Umbilical cord (tissue), 2 donors: Measurements from ENCODE around the gene ZNF284. TPM values are rescaled to one million over a fixed set of nuclear protein-coding genes. Genes with fewer than 3 reads are reported as not detected.

ENCODE experiments used
- DNase-seq: peaks from one replicate; pipeline ENCODE4 v3.0.0-alpha.2; 2015; ENCODE audit warnings: low spot score
- total RNA-seq: library from RNA; depleted of rRNA; stranded (reverse); fragments of >200 nt; gene quantifications from one replicate; pipeline ENCODE4 v1.2.3, GENCODE V29; 2014; ENCODE audit warnings: low replicate concordance; ENCODE audit not compliant: insufficient read depth

The ZNF284 gene
- 4.1 TPM for total RNA-seq

DNA sequence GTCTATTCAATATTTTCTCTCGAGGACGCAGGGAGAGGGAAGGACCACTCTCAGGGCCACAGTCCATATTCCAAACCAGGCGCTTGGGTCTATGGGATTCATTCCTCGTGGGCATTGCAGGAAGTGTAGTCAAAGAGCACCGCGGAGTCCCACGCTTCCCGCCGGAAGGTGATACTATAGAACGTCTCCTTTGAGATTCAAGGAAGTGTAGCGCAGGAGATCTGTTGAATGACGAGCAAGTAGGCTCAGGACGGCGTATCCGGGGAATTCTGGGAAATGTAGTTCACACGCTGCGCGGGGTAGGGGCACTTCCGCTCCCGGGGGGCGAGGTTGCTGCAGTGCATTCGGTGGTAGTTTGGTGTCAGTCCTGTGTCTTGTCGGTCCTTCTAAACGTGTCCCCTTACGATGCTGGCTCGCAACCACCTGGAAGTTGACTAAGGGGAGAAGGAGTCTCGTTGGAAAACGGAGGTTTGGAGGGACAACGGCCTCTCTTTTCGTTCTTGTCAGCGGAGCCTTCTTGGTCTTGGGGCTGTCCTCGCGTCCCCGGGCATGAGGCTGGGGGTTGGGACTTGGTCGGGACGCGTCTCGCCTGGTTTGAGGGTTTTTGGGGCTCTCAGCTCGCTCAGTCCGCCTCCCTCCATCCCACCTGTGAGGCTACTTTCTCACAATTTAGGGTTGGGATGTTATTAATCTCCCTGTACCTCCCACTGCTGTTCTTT, at the start of gene ZNF284:
ZNF284 (plus strand) TSS at position 336 of the 719 bp plus-strand sequence. CDS start 4,231 bp downstream, outside the sequence.
- DNase-seq: peak; percentile 97

DNA sequence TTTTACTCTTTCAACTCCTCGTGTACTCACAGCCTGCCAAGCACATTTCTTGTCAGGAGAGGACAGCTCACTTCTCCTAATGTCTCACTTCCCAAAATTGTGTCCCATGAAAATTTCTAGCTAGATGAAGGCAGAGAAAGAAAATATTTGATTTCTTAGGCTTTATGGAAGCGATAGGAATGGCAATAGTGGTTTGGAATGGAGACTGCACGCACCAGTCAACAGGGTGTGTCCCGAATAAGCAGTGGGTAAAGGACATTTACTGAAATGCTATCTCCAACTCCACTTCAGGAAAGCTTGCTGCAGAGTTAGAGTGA, 47.1 kb upstream of the ZNF284 start:
- DNase-seq: no peak

DNA sequence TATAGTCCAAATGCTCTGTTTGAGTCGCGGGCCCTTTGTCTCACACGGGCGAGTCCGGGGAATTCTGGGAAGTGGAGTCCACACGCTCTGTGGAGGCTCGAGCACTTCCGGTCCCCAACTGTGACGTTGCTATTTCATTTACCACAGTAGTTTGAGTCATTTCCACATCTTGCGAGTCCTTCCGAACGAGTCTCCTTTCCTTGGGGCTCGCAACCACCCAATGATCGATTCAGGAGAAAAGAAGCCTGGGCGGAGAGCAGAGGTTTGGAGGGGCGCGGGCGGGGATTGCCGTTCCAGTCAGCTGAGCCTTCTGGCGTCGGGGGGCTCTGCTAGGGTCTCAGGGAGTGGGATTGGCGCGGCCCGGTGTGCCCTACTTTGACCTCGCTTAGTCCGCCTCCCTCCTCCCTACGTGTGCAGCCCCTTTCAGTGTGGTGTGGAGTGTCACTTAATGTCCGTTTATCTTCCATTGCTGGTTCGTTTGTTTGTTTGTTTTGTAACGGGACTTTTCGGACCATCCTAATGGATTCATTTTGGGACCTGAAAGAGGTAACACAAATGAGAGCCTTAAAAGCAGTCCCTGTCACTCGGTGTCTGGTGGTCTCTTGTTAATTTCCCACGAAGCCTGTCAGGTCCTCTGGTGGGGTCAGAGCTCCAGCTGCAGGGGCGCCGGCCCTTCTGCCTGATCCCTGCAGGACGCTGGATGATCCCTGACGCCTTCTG, 46.6 kb upstream of the ZNF284 start, which contains the start of gene ZNF222:
ZNF222 (plus strand) TSS at position 163 of the 720 bp plus-strand sequence; CDS start at position 221, 58 bp downstream.
- peak; percentile 95 for DNase-seq

DNA sequence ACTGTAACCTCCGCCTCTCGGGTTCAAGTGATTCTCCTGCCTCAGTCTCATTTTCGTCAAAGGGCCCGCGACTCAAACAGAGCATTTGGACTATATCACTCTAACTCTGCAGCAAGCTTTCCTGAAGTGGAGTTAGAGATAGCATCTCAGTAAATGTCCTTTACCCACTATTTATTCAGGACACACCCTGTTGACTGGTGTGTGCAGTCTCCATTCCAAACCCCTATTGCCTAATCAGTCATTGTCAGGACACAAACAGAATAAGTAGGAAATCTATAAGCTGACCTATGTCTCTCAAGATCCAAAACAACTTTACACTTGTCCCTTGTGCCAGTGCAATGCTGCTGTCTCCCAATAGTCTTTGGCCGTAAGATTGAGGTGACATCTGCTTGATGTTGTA, 45.3 kb upstream of the ZNF284 start:
- DNase-seq: no peak

DNA sequence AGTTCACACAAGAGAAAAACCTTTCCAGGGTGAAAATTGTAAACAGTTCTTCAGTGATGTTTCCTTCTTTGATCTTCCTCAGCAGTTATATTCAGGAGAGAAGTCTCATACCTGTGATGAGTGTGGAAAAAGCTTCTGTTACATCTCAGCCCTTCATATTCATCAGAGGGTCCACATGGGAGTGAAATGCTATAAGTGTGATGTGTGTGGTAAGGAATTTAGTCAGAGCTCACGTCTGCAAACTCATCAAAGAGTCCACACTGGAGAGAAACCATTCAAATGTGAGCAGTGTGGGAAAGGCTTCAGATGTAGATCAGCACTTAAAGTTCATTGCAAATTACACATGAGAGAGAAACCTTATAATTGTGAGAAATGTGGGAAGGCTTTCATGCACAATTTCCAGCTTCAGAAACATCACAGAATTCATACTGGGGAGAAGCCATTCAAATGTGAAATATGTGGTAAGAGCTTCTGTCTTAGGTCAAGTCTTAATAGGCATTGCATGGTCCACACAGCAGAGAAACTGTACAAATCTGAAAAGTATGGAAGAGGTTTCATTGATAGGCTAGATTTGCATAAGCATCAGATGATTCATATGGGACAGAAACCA, 39.9 kb upstream of the ZNF284 start:
- no peak for DNase-seq

DNA sequence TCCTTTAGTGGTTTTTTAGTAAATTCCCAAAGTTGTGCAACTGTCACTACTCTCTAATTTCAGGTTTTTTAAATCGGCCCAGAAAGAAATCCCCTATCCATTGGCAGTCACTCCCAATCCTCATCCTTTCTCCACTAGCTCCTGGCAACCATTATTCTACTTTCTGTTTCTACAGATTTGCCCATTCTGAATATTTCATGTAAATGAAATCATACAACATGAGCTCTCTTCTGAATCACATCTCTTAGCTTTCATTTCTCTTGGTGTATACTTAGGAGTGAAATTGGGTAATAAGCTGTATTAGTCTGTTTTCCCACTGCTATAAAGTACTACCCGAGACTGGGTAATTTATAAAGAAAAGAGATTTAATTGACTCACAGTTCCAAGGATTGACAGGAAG, 29.8 kb upstream of the ZNF284 start:
- DNase-seq: no peak

DNA sequence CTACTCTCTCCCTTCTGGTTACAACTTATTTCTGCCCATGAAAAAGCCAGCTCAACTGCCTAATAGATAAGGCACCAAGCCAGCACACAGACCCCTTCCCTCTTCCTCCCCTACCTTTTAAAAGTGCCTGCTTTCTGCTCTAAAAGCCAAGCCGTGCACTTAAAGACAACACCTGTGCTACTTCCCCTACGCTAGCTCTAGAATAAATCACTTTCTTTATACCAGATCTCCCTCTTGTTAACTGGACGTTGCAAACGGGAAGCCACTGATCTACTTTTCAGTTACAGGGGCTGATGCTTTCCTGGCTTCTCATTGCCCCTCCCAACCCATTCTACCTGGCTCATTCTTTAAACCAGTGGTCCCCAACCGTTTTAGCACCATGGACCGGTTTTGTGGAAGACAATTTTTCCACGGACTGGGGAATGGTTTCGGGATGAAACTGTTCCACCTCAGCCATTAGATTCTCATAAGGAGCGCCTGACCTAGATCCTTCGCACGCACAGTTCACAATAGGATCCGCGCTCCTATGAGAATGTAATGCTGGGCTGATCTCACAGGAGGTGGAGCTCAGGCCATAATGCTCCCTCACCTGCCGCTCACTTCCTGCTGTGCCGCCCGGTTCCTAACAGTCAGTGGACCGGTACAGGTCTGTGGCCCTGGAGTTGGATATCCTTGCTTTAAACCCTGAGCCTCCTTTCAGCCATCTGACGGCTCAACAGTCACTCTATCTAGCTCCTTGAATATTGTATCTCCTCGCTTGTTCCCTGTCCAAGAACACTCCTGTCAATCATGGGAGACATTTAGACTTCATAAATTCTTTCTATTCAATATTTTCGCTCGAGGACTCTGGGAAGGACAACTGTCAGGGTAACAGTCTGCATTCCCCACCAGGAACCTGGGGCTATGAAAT, 21.0 kb upstream of the ZNF284 start:
- peak; percentile 13 for DNase-seq

DNA sequence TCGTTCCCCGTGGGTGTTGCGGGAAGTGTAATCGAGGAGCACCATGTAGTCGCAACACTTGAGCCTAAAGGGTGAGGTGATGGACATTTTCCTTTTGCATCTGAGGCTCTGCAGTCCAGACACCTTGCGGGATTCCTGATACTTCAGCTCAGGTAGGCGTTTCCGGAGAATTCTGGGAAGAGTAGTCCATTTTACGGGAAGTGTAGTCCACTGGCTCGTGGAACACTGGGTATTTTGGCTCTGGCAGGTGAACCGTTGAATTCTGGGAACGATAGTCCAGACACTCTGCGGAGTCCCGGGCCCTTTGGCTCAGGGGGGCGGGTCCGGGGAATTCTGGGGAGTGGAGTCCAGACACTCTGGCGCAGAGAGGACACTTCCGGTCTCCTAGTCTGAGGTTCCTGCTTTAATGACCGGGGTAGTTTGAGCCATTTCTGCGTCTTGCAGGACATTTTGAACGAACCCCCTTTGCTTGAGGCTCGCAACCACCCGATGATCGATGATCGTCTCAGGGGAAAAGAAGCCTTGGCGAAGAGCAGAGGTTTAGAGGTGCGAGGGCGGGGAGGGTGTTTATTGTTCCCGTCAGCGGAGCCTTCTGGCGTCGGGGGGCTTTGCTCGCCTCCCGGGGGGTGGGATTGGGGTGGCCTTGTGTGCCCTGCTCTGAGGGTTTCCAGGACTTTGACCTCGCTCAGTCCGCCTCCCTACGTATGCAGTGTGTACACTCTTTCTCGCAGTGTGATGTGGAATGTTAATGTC, 20.1 kb upstream of the ZNF284 start, which contains the start of gene ZNF223:
ZNF223 (plus strand) TSS at position 387 of the 753 bp plus-strand sequence. CDS start 3,141 bp downstream, outside the sequence.
- peak; percentile 99 for DNase-seq

DNA sequence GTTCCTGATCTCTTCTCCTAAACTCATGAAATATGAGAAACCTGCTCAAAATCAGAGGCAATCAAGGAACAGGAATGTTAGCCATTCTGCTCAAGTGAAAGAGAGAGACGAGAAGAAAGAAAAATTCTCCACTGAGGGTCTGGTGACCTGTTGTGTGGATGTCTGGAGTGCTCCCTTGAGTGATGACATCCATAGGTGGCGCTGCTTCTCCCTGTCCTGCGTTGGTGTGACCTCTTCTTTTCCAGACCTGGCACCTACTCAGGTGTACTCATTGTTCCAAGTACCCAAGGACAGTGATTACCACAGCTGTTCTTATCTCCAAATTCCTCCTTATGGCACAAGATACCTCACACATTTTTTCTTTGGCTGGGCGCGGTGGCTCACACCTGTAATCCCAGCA, 16.1 kb upstream of the ZNF284 start:
- DNase-seq: no peak

DNA sequence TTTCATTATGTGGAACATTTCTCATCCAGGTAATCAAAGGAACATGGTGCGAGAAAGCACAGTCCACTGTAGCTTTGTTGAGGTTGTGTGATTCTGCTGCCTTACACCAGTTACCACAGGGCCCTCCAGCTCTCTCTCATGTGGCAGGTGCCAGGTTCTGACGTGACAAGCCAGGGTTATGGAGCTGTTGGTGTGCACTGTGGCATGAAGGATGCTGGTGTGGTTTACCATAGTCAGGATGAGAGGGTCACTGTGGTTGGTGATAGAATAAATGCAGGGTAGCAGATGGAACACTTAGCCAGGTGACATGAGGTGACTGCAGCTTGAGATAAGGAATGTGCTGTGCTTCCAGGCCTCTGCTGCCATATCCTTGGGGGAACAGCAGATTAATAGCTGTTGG, 12.7 kb upstream of the ZNF284 start:
- DNase-seq: no peak

DNA sequence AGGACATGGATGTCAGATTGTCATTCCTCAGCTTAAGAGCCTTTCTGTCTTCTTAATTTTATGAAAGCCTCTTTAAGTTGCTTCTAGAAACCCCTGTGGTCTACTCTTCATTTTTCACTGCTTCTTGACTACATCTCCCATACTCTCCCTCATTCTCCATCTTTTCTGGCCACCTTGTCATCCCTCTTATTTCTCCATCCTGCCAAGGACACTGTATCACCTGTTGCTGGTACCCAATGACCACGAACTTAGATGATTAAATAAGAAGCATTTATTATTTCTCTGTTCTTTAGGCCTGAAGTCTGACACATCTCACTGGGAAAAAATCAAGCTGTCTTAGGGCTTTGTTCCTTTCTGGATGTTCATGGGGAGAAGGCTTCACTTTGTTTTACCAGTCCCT, 10.9 kb upstream of the ZNF284 start:
- DNase-seq: no peak

DNA sequence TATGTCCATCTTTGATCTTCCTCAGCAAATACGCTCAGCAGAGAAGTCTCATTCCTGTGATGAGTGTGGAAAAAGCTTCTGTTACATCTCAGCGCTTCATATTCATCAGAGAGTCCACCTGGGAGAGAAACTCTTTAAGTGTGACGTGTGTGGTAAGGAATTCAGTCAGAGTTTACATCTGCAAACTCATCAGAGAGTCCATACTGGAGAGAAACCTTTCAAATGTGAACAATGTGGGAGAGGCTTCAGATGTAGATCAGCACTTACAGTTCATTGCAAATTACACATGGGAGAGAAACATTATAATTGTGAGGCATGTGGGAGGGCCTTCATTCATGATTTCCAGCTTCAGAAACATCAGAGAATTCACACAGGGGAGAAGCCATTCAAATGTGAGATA, 5.7 kb upstream of the ZNF284 start:
- no peak for DNase-seq

DNA sequence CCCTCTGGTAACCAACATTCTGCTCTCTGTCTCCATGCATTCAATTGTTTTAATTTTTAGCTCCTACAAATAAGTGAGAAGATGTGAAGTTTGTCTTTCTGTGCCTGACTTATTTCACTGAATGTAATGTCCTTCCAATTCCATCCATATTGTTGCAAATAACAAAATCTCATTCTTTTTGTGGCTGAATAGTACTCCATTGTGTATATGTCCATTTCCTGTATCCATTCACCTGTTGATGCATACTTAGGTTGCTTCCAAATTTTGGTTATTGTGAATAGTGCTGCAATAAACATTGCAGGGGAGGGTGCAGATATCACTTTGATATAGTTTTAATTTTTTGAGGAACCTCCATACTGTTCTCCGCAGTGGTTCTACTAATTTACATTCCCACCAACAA, 2.5 kb upstream of the ZNF284 start:
- DNase-seq: no peak

DNA sequence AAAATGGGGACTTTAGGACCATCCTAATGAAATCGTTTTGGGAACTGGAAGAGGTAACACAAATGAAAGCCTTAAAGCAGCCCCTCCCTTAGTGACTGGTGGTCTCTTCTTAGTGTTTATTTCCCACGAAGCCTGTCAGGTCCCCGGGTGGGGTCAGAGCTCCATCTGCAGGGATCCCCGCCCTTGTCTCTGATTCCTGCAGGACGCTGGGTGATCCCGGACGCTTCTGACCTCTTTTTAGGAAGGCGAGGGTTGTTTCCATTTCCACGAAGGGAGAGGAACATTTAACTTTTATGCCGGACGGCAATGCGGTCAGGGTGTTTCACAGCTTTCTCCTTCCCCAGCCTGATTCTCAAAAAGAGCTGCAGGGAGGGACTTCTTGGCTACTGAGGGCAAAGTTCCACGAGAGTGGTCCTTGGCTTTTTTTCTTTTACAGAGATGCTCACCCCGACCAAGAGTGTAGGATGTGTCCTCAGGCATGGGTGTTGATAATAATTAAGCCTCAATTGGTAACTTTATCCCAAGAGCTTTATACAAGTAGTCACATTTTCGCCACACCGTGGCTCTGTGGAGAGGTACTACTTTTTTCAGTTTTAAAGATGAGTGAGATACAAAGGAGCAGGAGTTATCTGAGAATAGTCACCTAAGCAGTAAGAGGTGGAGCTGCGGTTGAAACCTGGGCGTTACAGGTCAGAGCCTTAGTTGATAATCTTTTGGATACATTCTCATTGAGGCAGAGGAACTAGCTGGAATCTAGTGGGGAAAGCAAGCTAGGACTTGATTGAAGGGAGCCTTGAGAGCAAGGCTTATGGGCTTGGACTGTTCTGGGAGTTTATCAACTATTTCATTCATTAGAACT, 813 bp downstream of the ZNF284 start:
- peak; percentile 8 for DNase-seq

DNA sequence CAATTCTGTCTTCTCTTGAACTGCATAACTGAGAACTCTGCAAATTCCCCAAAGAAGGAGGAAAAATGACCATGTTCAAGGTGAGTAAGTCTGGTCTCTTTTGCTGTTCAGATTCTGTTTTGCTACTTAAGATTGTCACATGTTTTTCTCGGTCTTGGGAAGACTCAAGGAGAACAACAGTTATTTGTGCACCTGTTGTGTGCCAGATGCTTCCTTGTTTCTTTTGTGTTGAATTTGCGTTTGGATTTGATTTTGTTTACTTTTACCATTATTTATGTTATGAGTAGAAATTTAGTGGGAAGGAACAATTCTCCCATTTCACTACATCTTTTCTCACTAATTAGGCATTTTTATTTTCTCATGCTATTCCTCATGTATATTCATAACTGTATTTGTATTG, 4.4 kb downstream of the ZNF284 start:
- no peak for DNase-seq

DNA sequence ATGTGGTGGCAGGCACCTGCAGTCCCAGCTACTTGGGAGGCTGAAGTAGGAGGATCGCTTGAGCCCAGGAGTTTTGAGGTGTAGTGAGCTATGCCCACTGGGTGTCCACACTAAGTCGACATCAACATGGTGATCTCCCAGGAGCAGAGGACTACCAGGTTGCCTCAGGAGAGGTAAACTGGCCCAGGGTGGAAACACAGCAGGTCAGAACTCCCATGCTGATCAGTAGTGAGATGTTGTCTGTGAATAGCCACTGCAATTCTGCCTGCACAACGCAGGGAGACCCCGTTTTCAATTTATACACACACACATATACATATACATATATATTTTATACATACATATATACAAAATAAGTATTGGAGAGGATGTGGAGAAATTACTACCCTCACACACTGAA, 20.1 kb downstream of the ZNF284 start:
- no peak for DNase-seq

DNA sequence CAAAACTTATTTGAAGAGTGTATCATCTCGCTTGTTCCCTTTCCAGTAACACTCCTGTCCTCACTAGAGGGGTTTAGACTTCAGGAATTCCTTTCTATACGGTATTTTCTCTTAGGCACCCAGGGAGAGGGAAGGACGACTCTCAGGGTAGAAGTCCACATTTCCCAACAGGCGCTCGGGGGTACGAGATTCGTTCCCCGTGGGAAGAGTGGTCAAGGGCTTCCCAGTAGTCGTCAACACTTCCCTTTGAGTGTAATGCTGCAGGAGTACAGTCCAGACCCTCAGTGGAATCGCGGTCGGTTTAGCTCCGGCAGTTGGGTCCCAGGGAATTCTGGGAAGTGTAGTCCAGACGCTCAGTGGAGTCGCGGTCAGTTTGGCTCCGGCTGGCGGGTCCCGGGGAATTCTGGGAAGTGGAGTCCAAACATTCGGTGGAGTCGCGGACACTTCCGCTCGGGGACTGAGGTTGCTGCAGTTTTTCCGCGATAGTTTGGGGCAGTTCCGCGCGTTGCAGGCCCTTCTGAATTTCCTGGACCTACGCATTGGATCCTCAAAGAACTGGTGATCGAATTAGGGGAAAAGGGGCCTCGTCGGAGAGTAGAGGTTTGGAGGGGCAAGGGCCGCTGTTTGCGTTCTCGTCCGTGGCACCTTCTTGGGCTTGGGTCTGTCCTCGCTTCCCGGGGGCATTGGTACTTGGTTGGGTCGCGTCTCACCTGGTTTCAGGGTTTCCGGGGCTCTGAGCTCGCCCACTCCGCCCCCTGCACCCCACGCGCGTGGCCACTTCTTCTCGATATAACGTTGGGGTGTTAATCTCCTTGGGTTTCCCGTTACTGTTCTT, 22.2 kb downstream of the ZNF284 start, which contains the start of gene ZNF224:
ZNF224 (plus strand) TSS at position 431 of the 835 bp plus-strand sequence. CDS start 3,513 bp downstream, outside the sequence.
- peak; percentile 98 for DNase-seq

DNA sequence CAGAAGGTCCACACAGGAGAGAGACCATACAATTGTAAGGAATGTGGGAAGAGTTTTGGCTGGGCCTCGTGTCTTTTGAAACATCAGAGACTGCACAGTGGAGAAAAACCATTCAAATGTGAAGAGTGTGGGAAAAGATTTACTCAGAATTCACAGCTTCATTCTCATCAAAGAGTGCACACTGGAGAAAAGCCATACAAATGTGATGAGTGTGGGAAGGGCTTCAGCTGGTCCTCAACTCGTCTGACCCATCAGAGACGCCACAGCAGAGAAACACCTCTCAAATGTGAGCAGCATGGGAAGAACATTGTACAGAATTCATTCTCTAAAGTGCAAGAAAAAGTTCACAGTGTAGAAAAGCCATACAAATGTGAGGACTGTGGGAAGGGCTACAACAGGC, 35.8 kb downstream of the ZNF284 start:
- no peak for DNase-seq

DNA sequence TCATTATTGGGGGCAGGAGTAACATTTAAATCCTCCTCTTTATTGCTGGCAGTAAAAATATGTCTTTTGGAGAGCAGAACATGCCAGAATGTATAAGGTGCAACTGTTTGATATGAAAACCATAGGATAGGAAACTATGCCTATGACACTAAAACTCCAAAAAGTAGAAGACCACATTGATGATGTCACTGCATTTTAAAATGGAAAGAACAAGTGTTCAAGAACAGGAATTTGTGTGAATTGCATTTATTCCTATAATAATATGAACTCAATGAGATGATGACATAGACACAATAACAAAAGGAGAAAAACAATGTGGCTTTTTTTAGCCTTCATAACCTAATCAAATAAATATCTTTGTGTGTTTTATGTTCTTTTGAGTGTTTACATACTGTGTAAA, 37.5 kb downstream of the ZNF284 start:
- DNase-seq: no peak
